Testis (tissue), 2 donors: ENCODE results near the gene EGLN2.
"Not testable (repeated sequence)": the region's sequence is repeated elsewhere in the genome, so short reads cannot be mapped to it uniquely, and the experiment has no call there.

Experiments
- CTCF ChIP-seq, 3 experiments: fragments of 450-650 bp in 2 of 3; fragments of 200-600 bp in 1 of 3; sonication (generic) in 1 of 3; IDR thresholded peaks; one replicate each; pipeline ENCODE4 v1.5.1; 2016 to 2019; ENCODE audit warnings: antibody characterized with exemption in 3 of 3, mild to moderate bottlenecking in 2 of 3, moderate library complexity in 1 of 3
- POLR2A ChIP-seq: fragments of 450-650 bp; IDR thresholded peaks from one replicate; pipeline ENCODE4 v1.6.1; 2017; ENCODE audit warnings: antibody characterized with exemption, mild to moderate bottlenecking, moderate library complexity

GRCh38 chr19:40822704-40823553, 23.9 kb downstream of the EGLN2 start:
- TF ChIP-seq CTCF (IDR thresholded peaks at IDR 0.05); POLR2A: not testable (repeated sequence)
